SK-N-SH treated with all-trans-retinoic acid at 6 μM for 48 hours (cell line): ENCODE measurements around the gene PRKCSH.
"Not testable (repeated sequence)": the region's sequence is repeated elsewhere in the genome, so short reads cannot be mapped to it uniquely, and the experiment has no call there.

Source experiments
- ATAC-seq: fragments of 200-7000 bp; cut with Tn5 transposase; 3 replicates; pipeline ENCODE4 v1.9.1; 2020; ENCODE audit warnings: mild to moderate bottlenecking, moderate library complexity
- ARNTL ChIP-seq: fragments of 450-650 bp; formaldehyde crosslinking; IDR thresholded peaks from 2 replicates; pipeline ENCODE4 v1.5.0; 2020; ENCODE audit warnings: low read depth, mild to moderate bottlenecking, moderate library complexity, borderline replicate concordance
- BACH2 ChIP-seq: fragments of 250-450 bp; sonication (Bioruptor Pico); IDR thresholded peaks from 2 replicates; pipeline ENCODE4 v1.9.0; 2021; ENCODE audit warnings: mild to moderate bottlenecking, borderline replicate concordance
- CSDC2 ChIP-seq: fragments of 250-450 bp; sonication (Bioruptor Pico); IDR thresholded peaks from 2 replicates; pipeline ENCODE4 v1.5.0; 2020; ENCODE audit warnings: mild to moderate bottlenecking, moderate library complexity
- ESRRG ChIP-seq: fragments of 250-450 bp; sonication (Bioruptor Pico); IDR thresholded peaks from 2 replicates; pipeline ENCODE4 v1.6.1; 2021; ENCODE audit warnings: mild to moderate bottlenecking
- GLIS3 ChIP-seq: fragments of 250-450 bp; sonication (Bioruptor Pico); IDR thresholded peaks from 2 replicates; pipeline ENCODE4 v1.5.0; 2020; ENCODE audit warnings: mild to moderate bottlenecking, moderate library complexity
- PATZ1 ChIP-seq: fragments of 250-450 bp; sonication (Bioruptor Pico); IDR thresholded peaks from 2 replicates; pipeline ENCODE4 v1.8.0; 2020; ENCODE audit warnings: mild to moderate bottlenecking, moderate library complexity, borderline replicate concordance
- PPARA ChIP-seq: fragments of 250-450 bp; sonication (Bioruptor Pico); IDR thresholded peaks from 2 replicates; pipeline ENCODE4 v1.5.0; 2020; ENCODE audit warnings: mild to moderate bottlenecking, borderline replicate concordance
- SNAI2 ChIP-seq: fragments of 250-450 bp; sonication (Bioruptor Pico); IDR thresholded peaks from 2 replicates; pipeline ENCODE4 v1.5.0; 2020; ENCODE audit warnings: mild to moderate bottlenecking, moderate library complexity
- TCF4 ChIP-seq: fragments of 250-450 bp; sonication (Bioruptor Pico); IDR thresholded peaks from 2 replicates; pipeline ENCODE4 v1.8.0; 2021; ENCODE audit warnings: mild to moderate bottlenecking, moderate library complexity, borderline replicate concordance
- TSHZ2 ChIP-seq: fragments of 250-450 bp; sonication (Bioruptor Pico); IDR thresholded peaks from 2 replicates; pipeline ENCODE4 v1.5.0; 2020; ENCODE audit warnings: mild to moderate bottlenecking, moderate library complexity
- ZFP30 ChIP-seq: fragments of 450-650 bp; formaldehyde crosslinking; IDR thresholded peaks from 2 replicates; pipeline ENCODE4 v1.5.0; 2022; ENCODE audit warnings: mild to moderate bottlenecking, moderate library complexity
- ZNF70 ChIP-seq: fragments of 450-650 bp; formaldehyde crosslinking; IDR thresholded peaks from 2 replicates; pipeline ENCODE4 v1.5.0; 2020; ENCODE audit warnings: mild to moderate bottlenecking, moderate library complexity

Gene PRKCSH

DNA sequence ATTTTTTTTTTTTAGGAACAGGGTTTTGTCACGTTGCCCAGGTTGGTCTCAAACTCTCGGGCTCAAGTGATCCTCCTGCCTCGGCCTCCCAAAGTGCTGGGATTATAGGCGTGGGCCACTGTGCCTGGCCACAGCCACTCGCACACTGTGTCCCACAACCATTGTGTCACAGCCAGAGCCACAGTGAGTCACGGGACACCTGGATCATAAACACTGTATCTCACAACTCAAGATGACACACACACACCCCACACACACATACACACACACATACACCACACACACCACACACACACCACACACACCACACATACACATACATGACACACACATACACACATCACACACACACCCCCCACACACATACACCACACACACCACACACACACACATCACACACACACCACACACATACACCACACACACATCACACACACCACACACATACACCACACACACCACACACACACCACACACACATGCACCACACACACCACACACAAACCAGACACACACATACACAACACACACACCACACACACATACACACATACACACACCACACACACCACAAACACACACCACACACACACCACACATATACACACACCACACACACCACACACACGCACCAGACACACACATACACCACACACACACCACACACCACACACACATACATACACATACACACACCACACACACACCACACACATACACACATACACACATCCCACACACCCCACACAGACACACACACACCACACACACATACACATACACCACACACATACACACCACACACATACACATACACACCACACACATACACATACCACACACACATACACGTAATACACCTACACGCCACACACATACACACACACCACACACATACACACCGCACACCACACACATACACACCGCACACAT is 29.2 kb downstream of the PRKCSH start:
- no peak for ATAC-seq
- TF ChIP-seq TSHZ2 (CRISPR knock-in tag) (no peak), CSDC2 (CRISPR knock-in tag) (no peak), ARNTL (no peak), ZNF70 (CRISPR knock-in tag) (no peak), ESRRG (no peak)

DNA sequence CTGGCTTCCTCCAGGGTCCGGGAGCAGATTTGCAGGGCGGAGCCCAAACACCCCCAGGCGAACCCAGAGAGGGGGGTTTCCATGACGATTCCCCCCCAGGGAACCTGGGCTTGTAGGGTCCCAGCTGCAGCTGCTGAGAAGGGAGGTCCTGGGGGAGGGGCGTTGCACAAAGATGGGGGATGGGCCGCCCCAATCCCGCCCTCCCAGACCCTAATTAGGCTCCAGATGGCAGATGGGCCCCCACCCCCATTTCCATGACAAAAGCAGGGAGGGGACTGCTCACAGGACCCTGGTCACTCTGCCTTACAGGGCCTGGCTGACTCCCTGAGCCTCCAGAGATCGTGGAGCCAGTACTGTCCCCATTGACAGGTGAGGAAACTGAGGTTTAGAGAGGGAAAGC is 30.2 kb downstream of the PRKCSH start:
- TF ChIP-seq ARNTL (no peak), ZNF70 (CRISPR knock-in tag) (no peak), PATZ1 (no peak), GLIS3 (CRISPR knock-in tag) (no peak), ZFP30 (CRISPR knock-in tag) (no peak)
- no peak for ATAC-seq

GRCh38 chr19:11468266-11468845 is 32.9 kb downstream of the PRKCSH start:
- ATAC-seq, result not testable (repeated sequence)

- peak; percentile 50; the same call in 2 of the 3 replicates for ATAC-seq
- TF ChIP-seq TCF4 (CRISPR knock-in tag) (peak; percentile 76; the same call in 1 of the 2 replicates), SNAI2 (CRISPR knock-in tag) (no peak)
- TF ChIP-seq, all 23 proteins: peak for 1
These were observed 38.3 kb downstream of the PRKCSH start for GRCh38 chr19:11473725-11474124.

- ATAC-seq, result not testable (repeated sequence)
These were observed 39.9 kb downstream of the PRKCSH start for GRCh38 chr19:11475343-11475742.

GRCh38 chr19:11475861-11476260 is 40.4 kb downstream of the PRKCSH start:
- no peak for ATAC-seq
- TF ChIP-seq ZNF70 (CRISPR knock-in tag), result no peak
- TF ChIP-seq ZFP30 (CRISPR knock-in tag), result no peak
- TF ChIP-seq PPARA (CRISPR knock-in tag), result no peak
- TF ChIP-seq TSHZ2 (CRISPR knock-in tag), result no peak
- TF ChIP-seq BACH2 (CRISPR knock-in tag), result no peak
- TF ChIP-seq GLIS3 (CRISPR knock-in tag), result no peak
- no peak for TF ChIP-seq TCF4 (CRISPR knock-in tag)
- TF ChIP-seq, all 23 proteins: peak for 0
